ENCODE results near the gene MYO7B.

GRCh38 chr2:127642706-127643438 lies 107.4 kb downstream of the MYO7B start:
- TF ChIP-seq, protein P1, sequence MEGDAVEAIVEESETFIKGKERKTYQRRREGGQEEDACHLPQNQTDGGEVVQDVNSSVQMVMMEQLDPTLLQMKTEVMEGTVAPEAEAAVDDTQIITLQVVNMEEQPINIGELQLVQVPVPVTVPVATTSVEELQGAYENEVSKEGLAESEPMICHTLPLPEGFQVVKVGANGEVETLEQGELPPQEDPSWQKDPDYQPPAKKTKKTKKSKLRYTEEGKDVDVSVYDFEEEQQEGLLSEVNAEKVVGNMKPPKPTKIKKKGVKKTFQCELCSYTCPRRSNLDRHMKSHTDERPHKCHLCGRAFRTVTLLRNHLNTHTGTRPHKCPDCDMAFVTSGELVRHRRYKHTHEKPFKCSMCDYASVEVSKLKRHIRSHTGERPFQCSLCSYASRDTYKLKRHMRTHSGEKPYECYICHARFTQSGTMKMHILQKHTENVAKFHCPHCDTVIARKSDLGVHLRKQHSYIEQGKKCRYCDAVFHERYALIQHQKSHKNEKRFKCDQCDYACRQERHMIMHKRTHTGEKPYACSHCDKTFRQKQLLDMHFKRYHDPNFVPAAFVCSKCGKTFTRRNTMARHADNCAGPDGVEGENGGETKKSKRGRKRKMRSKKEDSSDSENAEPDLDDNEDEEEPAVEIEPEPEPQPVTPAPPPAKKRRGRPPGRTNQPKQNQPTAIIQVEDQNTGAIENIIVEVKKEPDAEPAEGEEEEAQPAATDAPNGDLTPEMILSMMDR (IDR thresholded peaks at IDR 0.05; ENCODE audit: poor library complexity), result no peak
- TF ChIP-seq EZH2 (IDR thresholded peaks at IDR 0.05; ENCODE audit: borderline replicate concordance) (no peak), EZH2phosphoT487 (IDR thresholded peaks at IDR 0.05; ENCODE audit: low read depth, severe bottlenecking, unreplicated experiment) (no peak)

All from hepatocyte (in vitro differentiated cells).